Activated CD8-positive, alpha-beta memory T cell treated with anti-CD3 and anti-CD28 coated beads for 36 hours (primary cell): ENCODE data around the gene NEK1. TPM values are rescaled to one million over a fixed set of nuclear protein-coding genes. Genes with fewer than 3 reads are reported as not detected.
"Not testable (repeated sequence)": the region's sequence is repeated elsewhere in the genome, so short reads cannot be mapped to it uniquely, and the experiment has no call there.

Experiments used
- CTCF ChIA-PET: fragments of 350-600 bp; sonication (Branson Sonifier 250); formaldehyde crosslinking; loops from one replicate; lab custom pipeline; 2021; ENCODE audit warnings: antibody characterized with exemption; lab: Charles Lee
- POLR2A ChIA-PET: fragments of 350-600 bp; sonication (Branson Sonifier 250); formaldehyde crosslinking; loops from one replicate; lab custom pipeline; 2021; ENCODE audit warnings: antibody characterized with exemption; lab: Charles Lee
- total RNA-seq, 2 experiments: library from RNA; stranded (reverse); gene quantifications; one replicate each; pipeline ENCODE4 v1.2.3, GENCODE V29; 2021

NEK1 gene
- total RNA-seq, 2 experiments from 2014 or later: 10.9 to 11.4 TPM

DNA sequence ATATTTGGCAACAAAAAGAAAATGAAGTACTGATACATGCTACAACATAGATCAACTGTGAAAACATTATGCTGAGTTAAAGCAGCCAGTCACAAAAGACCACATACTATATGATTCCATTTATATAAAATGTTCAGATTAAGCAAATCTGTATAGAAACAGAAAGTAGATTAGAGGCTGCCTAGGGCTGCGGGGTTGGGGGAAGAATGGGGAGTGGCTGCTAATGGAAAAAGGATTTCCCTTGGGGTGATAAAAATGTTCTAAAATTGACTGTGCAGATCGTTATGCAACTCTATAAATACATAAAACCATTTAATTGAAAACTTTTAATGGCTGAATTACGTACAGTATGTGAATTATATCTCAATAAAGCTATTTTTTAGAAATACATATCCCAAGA lies 46.8 kb downstream of the NEK1 start:
- CTCF ChIA-PET: no interaction called here
- POLR2A ChIA-PET: no interaction called here

DNA sequence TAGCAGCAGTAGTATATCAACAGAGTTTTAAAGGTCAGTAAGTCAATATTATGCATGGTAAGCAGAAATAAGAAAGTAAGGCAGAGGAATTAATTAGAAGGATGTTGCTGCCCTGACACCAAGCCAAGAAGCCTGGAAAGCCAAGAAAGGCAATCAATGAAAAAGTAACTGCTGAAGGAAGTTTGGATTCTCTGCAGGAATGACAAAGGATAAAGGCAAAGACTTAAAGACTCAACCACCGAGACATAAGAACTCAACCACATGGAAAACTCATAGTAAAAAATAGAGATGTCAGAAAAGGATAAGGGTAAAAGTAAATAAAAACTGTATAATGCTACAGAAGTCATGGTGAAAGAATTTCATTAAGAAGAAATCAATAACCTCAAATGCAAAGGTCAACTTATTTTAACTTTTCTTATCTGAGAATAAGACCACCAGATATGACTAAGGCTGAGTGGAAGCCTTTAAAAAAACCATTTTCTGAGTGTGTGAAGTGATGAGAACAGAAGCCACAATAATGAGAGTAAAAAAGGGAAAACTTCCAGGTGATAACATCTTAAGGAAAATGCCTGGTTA lies 55.2 kb downstream of the NEK1 start:
- ChIA-PET POLR2A (no interaction called here), CTCF (no interaction called here)

DNA sequence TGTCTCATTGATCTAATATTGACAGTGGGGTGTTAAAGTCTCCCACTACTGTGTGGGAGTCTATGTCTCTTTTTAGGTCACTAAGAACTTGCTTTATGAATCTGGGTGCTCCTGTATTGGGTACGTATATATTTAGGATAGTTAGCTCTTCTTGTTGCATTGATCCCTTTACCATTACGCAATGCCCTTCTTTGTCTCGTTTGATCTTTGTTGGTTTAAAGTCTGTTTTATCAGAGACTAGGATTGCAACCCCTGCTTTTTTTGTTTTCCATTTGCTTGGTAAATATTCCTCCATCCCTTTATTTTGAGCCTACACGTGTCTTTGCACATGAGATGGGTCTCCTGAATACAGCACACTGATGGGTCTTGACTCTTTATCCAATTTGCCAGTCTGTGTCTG lies 65.8 kb downstream of the NEK1 start:
- CTCF ChIA-PET, POLR2A ChIA-PET: not testable (repeated sequence)

DNA sequence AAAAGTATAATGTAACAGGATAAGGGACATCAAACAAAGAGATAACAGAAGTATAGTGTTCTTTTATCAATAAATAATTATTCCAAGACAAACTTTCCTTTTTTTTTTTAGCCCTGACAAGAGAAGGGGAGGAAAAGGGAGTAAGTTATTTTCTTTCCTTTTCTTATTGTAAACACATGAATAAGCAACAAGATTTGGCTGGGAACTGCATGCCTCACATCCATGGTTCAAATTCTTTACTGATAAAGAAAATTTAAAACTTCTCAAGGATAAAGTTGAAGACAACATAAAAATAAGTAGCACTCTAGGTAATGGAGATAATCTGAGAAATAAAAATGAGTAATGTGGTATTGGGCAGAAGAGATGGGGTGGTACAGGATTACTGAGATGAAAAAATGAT lies 71.6 kb downstream of the NEK1 start:
- POLR2A ChIA-PET: no interaction called here
- CTCF ChIA-PET: no interaction called here

DNA sequence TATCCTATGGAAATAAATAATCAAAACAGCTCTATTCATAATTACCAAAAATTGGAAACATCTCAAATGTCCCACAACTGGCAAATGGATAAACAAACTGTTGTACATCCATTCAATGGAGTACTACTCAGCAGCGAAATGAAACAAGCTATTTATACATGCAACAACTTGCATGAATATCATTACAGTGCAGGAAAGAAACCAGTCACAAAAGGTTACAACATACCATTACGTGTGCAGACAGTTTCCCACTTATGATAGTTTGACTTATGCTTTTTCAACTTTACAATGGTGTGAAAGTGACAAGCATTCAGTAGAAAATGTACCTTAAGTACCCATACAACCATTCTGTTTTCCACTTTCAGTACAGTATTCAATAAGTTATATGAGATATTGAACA lies 82.3 kb downstream of the NEK1 start:
- POLR2A ChIA-PET: no interaction called here

DNA sequence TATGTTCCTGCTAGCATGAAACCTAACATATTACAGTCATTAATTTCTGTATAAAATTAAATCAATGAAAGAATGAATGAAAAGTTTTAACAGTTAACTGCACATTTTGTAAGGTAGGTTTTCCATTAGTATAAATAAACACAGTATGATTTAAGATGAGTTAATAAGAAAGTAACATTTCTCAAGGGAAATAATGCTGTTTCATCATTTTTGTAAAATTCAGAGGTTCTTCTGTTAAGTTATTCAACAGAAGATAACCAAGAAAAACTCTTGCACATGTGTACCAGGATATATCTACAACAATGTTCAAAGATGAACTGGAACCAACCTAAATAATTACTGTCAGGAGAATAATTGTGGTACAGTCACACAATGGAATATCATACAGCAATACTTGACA lies 88.6 kb downstream of the NEK1 start:
- ChIA-PET POLR2A (no interaction called here), CTCF (no interaction called here)

More for the DNA sequence above, 82.3 kb downstream of the NEK1 start:
- CTCF ChIA-PET: no interaction called here

DNA sequence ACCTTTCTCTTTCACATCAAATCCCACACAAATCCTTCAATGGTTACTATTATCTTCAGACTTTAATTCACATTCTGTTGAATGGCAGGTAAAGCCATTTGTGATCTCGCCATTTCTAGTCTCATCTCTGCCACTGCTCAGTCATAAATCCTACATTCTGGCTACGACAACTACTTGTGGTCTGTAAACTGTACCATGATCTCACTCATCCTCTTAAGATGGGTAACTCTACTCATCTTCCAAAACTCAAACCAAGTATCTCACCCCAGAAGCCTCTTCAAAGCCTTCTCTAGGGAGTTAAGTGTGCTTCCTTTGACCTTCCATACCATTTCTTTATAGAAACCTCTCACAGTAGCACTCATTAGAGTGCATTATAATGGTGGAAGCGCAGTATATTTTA lies 101.8 kb downstream of the NEK1 start:
- ChIA-PET POLR2A (no interaction called here), CTCF (interaction anchor here (0.5 kb wide), 1 partner anchor 500 kb away, joined by 3 read pairs; the partner anchor contains the start of gene CBR4)

DNA sequence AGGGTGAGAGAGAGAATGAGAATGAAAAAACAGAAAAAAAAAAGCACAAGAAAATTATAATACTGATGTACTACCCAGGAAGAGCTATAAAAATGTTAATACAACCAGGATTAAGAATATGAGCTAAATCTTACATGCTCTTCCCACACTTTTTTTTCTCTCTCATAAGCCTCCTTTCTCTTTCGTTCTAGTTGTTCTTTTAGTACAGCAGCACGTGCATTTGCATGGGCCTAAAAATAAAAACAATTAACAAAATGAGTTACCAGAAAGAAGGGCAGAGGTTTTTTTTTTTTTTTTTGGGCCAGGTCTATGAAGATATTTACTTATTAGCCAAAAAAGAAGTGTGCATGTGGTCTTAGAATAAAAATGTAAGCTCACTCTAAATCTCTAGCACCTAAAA lies 105.5 kb downstream of the NEK1 start:
- POLR2A ChIA-PET: interaction anchor here (0.6 kb wide), 1 partner anchor 49 kb away, joined by 3 read pairs; no protein-coding TSS in a partner anchor
- CTCF ChIA-PET: no interaction called here

DNA sequence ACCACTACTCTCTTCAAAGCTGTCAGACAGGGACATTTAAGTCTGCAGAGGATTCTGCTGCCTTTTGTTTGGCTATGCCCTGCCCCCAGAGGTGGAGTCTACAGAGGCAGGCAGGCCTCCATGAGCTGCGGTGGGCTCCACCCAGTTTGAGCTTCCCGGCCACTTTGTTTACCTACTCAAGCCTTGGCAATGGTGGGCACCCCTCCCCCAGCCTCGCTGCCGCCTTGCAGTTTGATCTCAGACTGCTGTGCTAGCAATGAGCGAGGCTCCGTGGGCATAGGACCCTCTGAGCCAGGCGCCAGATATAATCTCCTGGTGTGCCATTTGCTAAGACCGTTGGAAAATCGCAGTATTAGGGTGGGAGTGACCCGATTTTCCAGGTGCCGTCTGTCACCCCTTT lies 112.5 kb downstream of the NEK1 start:
- POLR2A ChIA-PET, CTCF ChIA-PET: not testable (repeated sequence)

DNA sequence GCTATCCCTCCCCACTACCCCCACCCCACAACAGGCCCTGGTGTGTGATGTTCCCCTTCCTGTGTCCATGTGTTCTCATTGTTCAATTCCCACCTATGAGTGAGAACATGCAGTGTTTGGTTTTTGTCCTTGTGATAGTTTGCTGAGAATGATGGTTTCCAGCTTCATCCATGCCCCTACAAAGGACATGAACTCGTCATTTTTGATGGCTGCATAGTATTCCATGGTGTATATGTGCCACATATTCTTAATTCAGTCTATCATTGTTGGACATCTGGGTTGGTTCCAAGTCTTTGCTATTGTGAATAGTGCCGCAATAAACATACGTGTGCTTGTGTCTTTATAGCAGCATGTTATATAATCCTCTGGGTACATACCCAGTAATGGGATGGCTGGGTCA lies 118.1 kb downstream of the NEK1 start:
- CTCF ChIA-PET, POLR2A ChIA-PET: not testable (repeated sequence)

DNA sequence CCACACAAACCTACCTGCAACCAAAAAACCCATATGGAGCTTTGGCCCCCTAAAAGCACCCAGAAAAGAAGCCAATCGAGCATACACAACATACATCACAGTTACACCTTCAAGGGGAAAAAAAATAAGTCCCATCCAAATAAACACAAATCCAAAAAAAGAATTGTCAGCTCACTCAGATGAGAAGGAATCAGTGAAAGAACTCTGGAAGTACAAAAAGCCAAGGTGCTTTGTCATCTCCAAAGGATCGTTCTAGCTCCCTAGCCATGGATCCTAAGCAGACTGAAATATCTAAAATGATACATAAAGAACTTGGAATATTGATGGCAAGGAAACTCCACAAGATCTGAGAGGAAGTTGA lies 119.2 kb downstream of the NEK1 start:
- POLR2A ChIA-PET: no interaction called here
- CTCF ChIA-PET: interaction anchor here (0.8 kb wide), 1 partner anchor 70 kb away, joined by 3 read pairs; no protein-coding TSS in a partner anchor

DNA sequence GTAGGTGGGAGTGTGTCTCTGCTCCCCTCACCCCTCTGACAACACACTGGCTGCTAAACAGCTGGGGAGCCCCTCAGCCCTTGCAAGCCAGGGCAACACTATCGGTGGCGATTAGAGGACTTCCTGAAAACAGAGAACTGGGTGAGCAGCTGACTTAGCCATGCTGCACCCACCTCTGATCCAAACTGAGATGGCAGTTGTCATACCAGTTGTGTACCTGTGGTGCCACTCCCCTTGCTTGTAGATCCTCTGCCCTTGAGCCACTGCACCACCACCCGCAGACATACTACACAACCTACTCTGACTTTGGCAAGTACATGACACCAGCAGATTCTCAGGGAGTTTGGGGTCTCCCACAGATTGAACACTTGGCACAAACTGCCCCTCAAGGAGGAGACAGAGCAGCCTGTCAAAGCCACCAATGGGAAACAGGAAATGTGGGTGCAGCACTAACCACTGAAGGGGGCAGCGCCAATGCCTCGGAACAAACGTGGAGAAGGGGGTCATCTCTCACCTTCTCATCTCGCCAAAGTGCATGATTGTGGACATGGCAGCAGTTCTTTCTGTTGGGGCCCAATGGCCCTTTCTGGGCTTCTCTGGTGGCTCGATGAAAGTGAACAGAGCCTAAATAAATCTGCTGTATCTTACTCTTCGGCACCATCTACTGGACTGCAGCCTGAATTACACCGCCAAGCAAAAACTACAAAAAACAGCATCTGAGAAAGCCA lies 119.8 kb downstream of the NEK1 start:
- POLR2A ChIA-PET: no interaction called here
- CTCF ChIA-PET: interaction anchor here (0.8 kb wide), 1 partner anchor 69 kb away, joined by 3 read pairs; no protein-coding TSS in a partner anchor

DNA sequence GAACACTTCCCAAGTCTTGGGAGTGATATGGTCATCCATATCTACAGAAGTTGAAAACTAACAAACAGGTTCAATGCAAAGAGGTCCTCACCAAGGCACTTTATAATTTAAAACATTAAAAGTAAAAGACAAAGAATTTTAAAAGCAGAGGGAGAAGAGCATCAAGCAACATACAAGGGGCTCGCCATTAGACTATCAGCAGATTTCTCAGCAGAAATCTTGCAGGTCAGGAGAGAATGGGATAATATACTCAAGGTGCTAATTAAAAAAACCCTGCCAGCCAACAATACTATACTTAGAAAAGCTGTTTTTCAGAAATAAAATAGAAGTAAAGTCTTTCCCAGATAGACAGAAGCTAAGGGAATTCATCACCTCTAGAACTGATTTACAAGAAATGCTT lies 121.2 kb downstream of the NEK1 start:
- ChIA-PET POLR2A (no interaction called here), CTCF (no interaction called here)

DNA sequence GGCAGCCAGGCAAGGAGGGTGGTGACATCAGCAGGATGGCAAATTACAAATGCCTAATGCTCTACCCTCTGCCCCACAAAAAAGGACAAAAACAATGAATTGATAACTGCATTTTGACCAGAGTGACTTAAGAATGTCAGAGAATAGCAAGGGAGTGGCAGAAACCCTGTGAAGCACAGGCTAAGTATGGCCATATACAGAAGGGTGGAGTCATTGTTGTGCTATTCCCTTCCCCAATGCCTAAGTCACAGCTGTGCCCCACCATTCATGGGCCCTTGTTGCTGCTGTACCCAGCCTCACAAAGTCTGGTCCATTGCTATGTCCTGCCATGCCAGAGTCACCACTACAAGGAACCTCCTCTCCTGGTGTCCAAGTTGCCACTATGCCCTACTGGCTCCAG lies 123.1 kb downstream of the NEK1 start:
- ChIA-PET CTCF (no interaction called here), POLR2A (no interaction called here)

DNA sequence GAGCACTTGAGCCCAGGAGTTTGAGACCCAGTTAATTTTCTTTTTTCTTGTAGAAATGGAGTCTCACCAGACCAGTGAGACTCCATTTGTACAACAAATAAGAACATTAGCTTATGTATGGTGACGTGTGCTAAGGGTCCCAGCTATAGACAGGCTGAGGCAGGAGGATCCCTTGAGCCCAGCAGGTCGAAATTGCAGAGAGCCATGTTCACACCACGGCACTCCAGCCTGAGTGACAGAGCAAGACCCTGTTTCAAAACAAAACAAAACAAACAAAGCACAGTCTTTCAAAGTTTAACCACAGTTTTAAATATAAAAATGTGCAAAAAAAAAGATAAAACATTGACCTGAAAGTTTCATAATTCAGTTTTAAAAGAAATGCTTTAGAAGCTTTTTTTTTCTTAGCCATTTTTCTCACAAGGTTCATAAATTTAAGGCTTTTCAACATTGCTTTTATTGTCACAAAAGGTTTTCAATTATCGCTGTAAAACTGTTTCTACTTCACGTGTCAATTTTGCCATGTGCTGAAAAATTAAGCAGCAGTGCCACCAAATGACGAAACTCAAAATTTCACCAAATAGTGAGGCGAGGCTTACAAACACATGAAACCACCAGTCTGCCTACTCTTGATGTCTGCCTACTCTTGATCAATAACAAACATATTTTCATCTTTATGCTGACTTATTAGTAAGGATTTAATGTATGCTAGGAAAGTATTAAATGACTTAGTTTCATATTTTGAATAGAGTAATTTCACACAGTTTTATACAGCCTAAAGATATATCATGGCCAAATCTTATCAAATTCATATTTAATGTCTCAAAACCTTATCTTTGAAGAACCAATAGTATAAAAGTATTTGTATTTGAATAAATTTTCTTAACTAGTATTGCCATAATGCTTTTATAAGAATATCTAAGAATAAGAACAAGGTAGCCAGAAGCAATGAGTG lies 126.3 kb downstream of the NEK1 start:
- POLR2A ChIA-PET: no interaction called here
- CTCF ChIA-PET: no interaction called here

DNA sequence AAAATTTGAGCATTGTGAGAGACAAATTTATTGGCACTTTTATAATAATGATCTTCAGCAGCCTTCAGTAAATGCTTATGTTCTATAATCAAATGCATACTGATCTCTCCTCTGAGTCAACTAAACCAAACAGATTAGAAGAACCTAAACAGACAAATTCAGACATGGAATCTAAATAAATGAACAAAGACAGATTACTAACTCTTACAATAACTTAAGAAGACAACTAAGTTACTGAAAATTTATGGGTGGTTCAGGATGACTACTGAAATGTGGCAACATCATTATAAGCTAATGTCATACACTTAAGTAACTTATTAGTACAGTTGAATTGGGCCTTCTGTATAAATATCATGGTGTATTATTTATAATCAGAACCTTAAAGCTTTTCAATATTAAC lies 127.3 kb downstream of the NEK1 start:
- POLR2A ChIA-PET: no interaction called here
- CTCF ChIA-PET: no interaction called here

DNA sequence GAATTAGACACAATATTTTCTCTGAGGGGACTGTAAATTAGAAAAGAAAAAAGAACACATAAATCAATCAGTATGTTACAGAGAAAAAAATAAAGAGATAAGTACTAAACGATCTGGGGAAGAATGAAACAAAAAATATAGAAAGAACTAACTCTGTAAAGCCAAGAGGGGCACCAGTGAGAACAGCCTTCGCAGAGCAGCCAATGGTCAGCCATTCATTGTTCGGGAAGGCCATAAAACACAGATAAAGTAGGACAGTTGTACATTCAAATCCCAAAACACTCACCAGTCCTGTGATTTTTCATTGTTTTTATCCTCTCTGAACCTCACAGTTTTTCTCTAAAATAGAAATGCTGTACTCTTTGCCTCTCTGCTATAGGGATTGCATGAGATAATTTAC lies 127.9 kb downstream of the NEK1 start:
- CTCF ChIA-PET: no interaction called here
- POLR2A ChIA-PET: no interaction called here

DNA sequence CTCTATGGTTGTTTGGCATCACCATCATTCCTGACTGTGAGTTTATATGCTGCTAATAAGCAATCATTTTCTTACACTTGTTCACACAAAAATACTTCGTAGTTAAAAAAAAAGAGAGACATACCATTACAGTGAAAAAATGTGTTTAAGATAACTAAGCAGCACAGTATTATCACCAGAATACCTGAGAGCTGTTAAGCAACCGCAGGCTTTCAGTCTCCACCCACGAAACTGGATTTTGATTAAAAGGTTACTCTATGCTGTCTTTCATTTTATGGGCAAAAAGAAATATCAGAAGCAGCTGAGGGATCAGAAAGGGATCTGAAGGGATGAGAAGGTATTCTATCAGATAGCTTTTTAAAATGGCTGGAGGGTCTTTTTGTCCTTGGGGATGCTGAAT lies 148.3 kb downstream of the NEK1 start:
- POLR2A ChIA-PET: no interaction called here
- CTCF ChIA-PET: no interaction called here

DNA sequence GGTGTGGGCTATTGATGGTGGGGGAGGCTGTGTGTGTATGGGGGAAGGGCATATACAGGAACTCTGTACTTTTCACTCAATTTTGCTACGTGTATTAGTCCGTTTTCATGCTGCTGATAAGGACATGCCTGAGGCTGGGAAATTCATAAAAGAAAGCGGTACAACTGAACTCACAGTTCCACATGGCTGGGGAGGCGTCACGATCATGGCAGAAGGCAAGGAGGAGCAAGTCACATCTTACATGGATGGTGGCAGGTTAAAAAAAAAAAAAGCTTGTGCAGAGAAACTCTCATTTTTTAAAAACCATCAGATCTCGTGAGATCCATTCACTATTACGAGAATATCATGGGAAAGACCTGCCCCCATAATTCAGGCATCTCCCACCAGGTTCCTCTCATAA lies 152.3 kb downstream of the NEK1 start:
- ChIA-PET CTCF (no interaction called here), POLR2A (no interaction called here)

DNA sequence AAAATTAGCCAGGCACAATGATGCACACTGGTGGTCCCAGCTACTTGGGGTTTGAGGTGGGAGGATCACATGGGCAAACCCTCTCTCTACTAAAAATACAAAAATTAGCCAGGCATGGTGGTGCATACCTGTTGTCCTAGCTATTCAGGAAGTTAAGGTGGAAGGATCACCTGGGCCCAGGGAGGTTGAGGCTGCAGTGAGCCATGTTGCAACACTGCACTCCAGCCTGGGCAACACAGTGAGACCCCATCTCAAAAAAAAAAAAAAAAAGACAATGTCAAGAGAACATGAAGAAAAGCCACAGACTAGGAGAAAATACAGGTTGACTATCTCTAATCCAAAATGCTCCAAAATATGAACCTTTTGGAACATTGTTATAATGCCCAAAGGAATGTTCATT lies 153.8 kb downstream of the NEK1 start:
- ChIA-PET CTCF (no interaction called here), POLR2A (no interaction called here)
